ENCODE measurements around the gene ADGRG1.

ADGRG1 gene

DNA sequence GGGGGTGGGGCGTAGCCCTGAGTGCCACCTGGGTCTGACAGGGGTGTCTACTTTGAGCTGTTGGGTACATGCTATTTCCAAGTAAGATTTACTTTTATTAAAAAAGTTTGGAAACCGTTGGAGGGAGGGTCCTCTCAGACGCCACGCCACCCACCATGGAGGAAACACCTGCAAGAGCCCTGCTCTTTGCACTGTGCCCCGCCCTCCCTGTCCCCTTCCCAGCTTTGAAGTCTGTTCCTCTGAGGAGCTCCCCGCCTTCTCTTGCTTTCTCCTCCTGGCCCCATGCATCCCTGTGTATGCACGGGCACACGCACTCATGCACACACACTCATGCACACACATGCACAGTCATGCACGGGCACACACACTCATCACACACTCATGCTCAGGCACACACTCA lies 15.5 kb downstream of the ADGRG1 start:
- H3K9ac ChIP-seq (ENCODE audit: low read depth, low read length, poor library complexity) = peak overlapping the region; percentile 71
- H2AFZ ChIP-seq (ENCODE audit: low read length) = no peak overlapping the region
- WGBS, 2 donors (ENCODE audit: extremely low coverage in 2 of 2, insufficient read length in 2 of 2, insufficient replicate concordance in 1 of 2) = no CpG with 5 or more reads among the region's 9 CpGs
- H3K4me2 ChIP-seq (ENCODE audit: insufficient read depth, low read length, poor library complexity, severe bottlenecking) = no peak overlapping the region
- peaks cover 20 to 36% of the 10 kb centered on the region in 2 donors for H3K4me1 ChIP-seq (ENCODE audit: control insufficient read depth in 2 of 2, insufficient read depth in 1 of 2, low read depth in 1 of 2, low read length in 2 of 2)
- peaks cover 0 to 8% of the 10 kb centered on the region in 2 donors for H3K9me3 ChIP-seq (replicated peaks in 1 of 2; ENCODE audit: control insufficient read depth in 2 of 2, insufficient read depth in 1 of 2, low read depth in 1 of 2, low read length in 2 of 2)
- peak overlapping the region; percentile 99 for H3K14ac ChIP-seq (ENCODE audit: low read length)
- H3K4me3 ChIP-seq (ENCODE audit: low read length in 2 of 2) = peak overlapping the region in 1 of 2 donors; percentile 56
- no peak overlapping the region for H2AK5ac ChIP-seq (ENCODE audit: low read depth, low read length)
- no peak overlapping the region for H4K8ac ChIP-seq (ENCODE audit: low read depth, low read length)
- H3K36me3 ChIP-seq (replicated peaks in 1 of 2; ENCODE audit: control insufficient read depth in 2 of 2, insufficient read depth in 2 of 2, low read length in 2 of 2) = peaks cover 8 to 13% of the 10 kb centered on the region in 2 donors
- no peak overlapping the region for H3K27ac ChIP-seq (replicated peaks; ENCODE audit: low read length)
- no peak for DNase-seq (ENCODE audit: low spot score)
- peaks cover 0 to 5% (median 0%) of the 10 kb centered on the region in 3 experiments for H3K27me3 ChIP-seq (ENCODE audit: control insufficient read depth in 3 of 3, insufficient read depth in 3 of 3, low read depth in 1 of 3, low read length in 3 of 3)
- no peak overlapping the region for H2BK120ac ChIP-seq (ENCODE audit: low read depth, low read length)
- H3K18ac ChIP-seq (ENCODE audit: low read length) = peak overlapping the region; percentile 83
- peak overlapping the region; percentile 90 for H3K4ac ChIP-seq (ENCODE audit: low read length)
- H2BK12ac ChIP-seq (ENCODE audit: low read length) = no peak overlapping the region
- H4K91ac ChIP-seq (ENCODE audit: low read depth, low read length, poor library complexity) = peak overlapping the region; percentile 85
- no peak overlapping the region for H2BK5ac ChIP-seq (ENCODE audit: low read length)
- peak overlapping the region; percentile 98 for H3K23ac ChIP-seq (ENCODE audit: low read depth, low read length, poor library complexity)
- H2BK15ac ChIP-seq (ENCODE audit: low read length) = no peak overlapping the region
- peaks cover 20% of the 10 kb centered on the region for H3K79me1 ChIP-seq (ENCODE audit: low read depth, low read length)

- H2AFZ ChIP-seq (ENCODE audit: low read length) = no peak overlapping the region
Measured at GRCh38 chr16:57644383-57645014, 16.1 kb downstream of the ADGRG1 start.

GRCh38 chr16:57645169-57645568 lies 16.7 kb downstream of the ADGRG1 start:
- WGBS, 2 donors (ENCODE audit: extremely low coverage in 2 of 2, insufficient read length in 2 of 2, insufficient replicate concordance in 1 of 2) = no CpG with 5 or more reads among the region's 10 CpGs
- Histone ChIP-seq H3K9ac (ENCODE audit: low read depth, low read length, poor library complexity) (peak overlapping the region; percentile 71), H3K18ac (ENCODE audit: low read length) (peak overlapping the region; percentile 21), H3K14ac (ENCODE audit: low read length) (no peak overlapping the region), H3K36me3 (replicated peaks in 1 of 2; ENCODE audit: control insufficient read depth in 2 of 2, insufficient read depth in 2 of 2, low read length in 2 of 2) (peaks cover 10 to 16% of the 10 kb centered on the region in 2 donors), H2BK12ac (ENCODE audit: low read length) (no peak overlapping the region), H3K4ac (ENCODE audit: low read length) (peak overlapping the region; percentile 78), H2BK120ac (ENCODE audit: low read depth, low read length) (no peak overlapping the region), H2BK15ac (ENCODE audit: low read length) (no peak overlapping the region), H3K4me1 (ENCODE audit: control insufficient read depth in 2 of 2, insufficient read depth in 1 of 2, low read depth in 1 of 2, low read length in 2 of 2) (peaks cover 9 to 28% of the 10 kb centered on the region in 2 donors), H3K9me3 (replicated peaks in 1 of 2; ENCODE audit: control insufficient read depth in 2 of 2, insufficient read depth in 1 of 2, low read depth in 1 of 2, low read length in 2 of 2) (peaks cover 0 to 8% of the 10 kb centered on the region in 2 donors), H2AFZ (ENCODE audit: low read length) (no peak overlapping the region), H4K91ac (ENCODE audit: low read depth, low read length, poor library complexity) (no peak overlapping the region), H2AK5ac (ENCODE audit: low read depth, low read length) (peak overlapping the region; percentile 19), H2BK5ac (ENCODE audit: low read length) (no peak overlapping the region), H3K27me3 (ENCODE audit: control insufficient read depth in 3 of 3, insufficient read depth in 3 of 3, low read depth in 1 of 3, low read length in 3 of 3) (peaks cover 0 to 5% (median 0%) of the 10 kb centered on the region in 3 experiments), H4K8ac (ENCODE audit: low read depth, low read length) (peak overlapping the region; percentile 99), H3K23ac (ENCODE audit: low read depth, low read length, poor library complexity) (peak overlapping the region; percentile 98), H3K4me3 (ENCODE audit: low read length in 2 of 2) (no peak overlapping the region), H3K27ac (replicated peaks; ENCODE audit: low read length) (no peak overlapping the region), H3K4me2 (ENCODE audit: insufficient read depth, low read length, poor library complexity, severe bottlenecking) (no peak overlapping the region), H3K79me1 (ENCODE audit: low read depth, low read length) (peaks cover 17% of the 10 kb centered on the region)
- no peak for DNase-seq (ENCODE audit: low spot score)

More at GRCh38 chr16:57644383-57645014, 16.1 kb downstream of the ADGRG1 start:
- Histone ChIP-seq H3K14ac (ENCODE audit: low read length) (peak overlapping the region; percentile 99), H3K79me1 (ENCODE audit: low read depth, low read length) (peaks cover 20% of the 10 kb centered on the region), H3K9me3 (replicated peaks in 1 of 2; ENCODE audit: control insufficient read depth in 2 of 2, insufficient read depth in 1 of 2, low read depth in 1 of 2, low read length in 2 of 2) (peaks cover 0 to 8% of the 10 kb centered on the region in 2 donors), H2BK5ac (ENCODE audit: low read length) (no peak overlapping the region), H2BK12ac (ENCODE audit: low read length) (peak overlapping the region; percentile 92), H3K18ac (ENCODE audit: low read length) (peak overlapping the region; percentile 83), H3K4me2 (ENCODE audit: insufficient read depth, low read length, poor library complexity, severe bottlenecking) (no peak overlapping the region), H4K91ac (ENCODE audit: low read depth, low read length, poor library complexity) (peak overlapping the region; percentile 85), H4K8ac (ENCODE audit: low read depth, low read length) (peak overlapping the region; percentile 99), H2BK120ac (ENCODE audit: low read depth, low read length) (no peak overlapping the region), H2BK15ac (ENCODE audit: low read length) (peak overlapping the region; percentile 10), H3K27ac (replicated peaks; ENCODE audit: low read length) (peak overlapping the region; percentile 46), H3K23ac (ENCODE audit: low read depth, low read length, poor library complexity) (peak overlapping the region; percentile 98), H3K4me1 (ENCODE audit: control insufficient read depth in 2 of 2, insufficient read depth in 1 of 2, low read depth in 1 of 2, low read length in 2 of 2) (peaks cover 16 to 35% of the 10 kb centered on the region in 2 donors), H3K27me3 (ENCODE audit: control insufficient read depth in 3 of 3, insufficient read depth in 3 of 3, low read depth in 1 of 3, low read length in 3 of 3) (peaks cover 0 to 5% (median 0%) of the 10 kb centered on the region in 3 experiments), H3K4ac (ENCODE audit: low read length) (peak overlapping the region; percentile 90), H2AK5ac (ENCODE audit: low read depth, low read length) (no peak overlapping the region), H3K9ac (ENCODE audit: low read depth, low read length, poor library complexity) (peak overlapping the region; percentile 71), H3K4me3 (ENCODE audit: low read length in 2 of 2) (peak overlapping the region in 1 of 2 donors; percentile 56), H3K36me3 (replicated peaks in 1 of 2; ENCODE audit: control insufficient read depth in 2 of 2, insufficient read depth in 2 of 2, low read length in 2 of 2) (peaks cover 8 to 13% of the 10 kb centered on the region in 2 donors)
- no CpG with 5 or more reads among the region's 11 CpGs for WGBS, 2 donors (ENCODE audit: extremely low coverage in 2 of 2, insufficient read length in 2 of 2, insufficient replicate concordance in 1 of 2)
- no peak for DNase-seq (ENCODE audit: low spot score)

DNA sequence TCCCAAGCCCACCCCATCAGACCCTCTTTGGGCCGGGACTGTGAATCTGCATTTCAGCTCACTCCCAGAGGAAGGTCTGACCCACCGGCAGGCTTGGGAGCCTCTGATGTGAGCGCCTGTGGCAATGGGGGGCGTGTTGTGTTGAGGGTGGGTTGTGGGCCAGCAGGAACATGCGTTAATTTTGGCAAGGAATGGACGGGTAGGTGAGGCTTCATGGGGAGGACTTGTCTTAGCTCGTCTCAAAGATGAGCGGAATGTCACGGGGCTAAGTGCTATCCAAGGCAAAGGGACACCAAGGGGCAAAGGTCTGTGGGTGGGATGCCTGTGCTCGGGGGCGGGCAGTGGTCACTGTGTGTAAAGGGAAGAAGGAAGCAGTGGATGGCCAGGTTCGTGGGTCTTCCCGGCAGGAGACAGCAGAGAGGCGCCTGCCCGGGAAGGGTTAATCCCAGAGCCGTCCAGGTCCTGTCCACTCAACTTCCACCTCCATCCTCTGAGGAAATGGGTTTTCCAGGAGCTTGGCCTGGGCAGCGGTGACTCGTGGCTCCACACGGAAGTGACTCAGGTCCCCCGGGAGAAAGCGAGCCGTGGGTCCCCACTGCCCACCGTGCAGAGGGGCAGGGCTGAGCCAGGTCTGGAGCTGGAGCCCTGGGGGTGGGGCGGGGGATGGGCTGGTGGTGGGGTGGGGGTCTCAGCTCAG lies 17.4 kb downstream of the ADGRG1 start:
- H3K4ac ChIP-seq (ENCODE audit: low read length) = peak overlapping the region; percentile 78
- H2BK15ac ChIP-seq (ENCODE audit: low read length) = peak overlapping the region; percentile 9
- no peak overlapping the region for H4K91ac ChIP-seq (ENCODE audit: low read depth, low read length, poor library complexity)
- H3K4me3 ChIP-seq (ENCODE audit: low read length in 2 of 2) = no peak overlapping the region
- no peak for DNase-seq (ENCODE audit: low spot score)
- H2BK120ac ChIP-seq (ENCODE audit: low read depth, low read length) = no peak overlapping the region
- H2BK12ac ChIP-seq (ENCODE audit: low read length) = no peak overlapping the region
- peak overlapping the region; percentile 61 for H3K9ac ChIP-seq (ENCODE audit: low read depth, low read length, poor library complexity)
- H2AK5ac ChIP-seq (ENCODE audit: low read depth, low read length) = peak overlapping the region; percentile 37
- peaks cover 13 to 18% of the 10 kb centered on the region in 2 donors for H3K36me3 ChIP-seq (replicated peaks in 1 of 2; ENCODE audit: control insufficient read depth in 2 of 2, insufficient read depth in 2 of 2, low read length in 2 of 2)
- H3K18ac ChIP-seq (ENCODE audit: low read length) = peak overlapping the region; percentile 21
- H3K4me1 ChIP-seq (ENCODE audit: control insufficient read depth in 2 of 2, insufficient read depth in 1 of 2, low read depth in 1 of 2, low read length in 2 of 2) = peaks cover 4 to 21% of the 10 kb centered on the region in 2 donors
- H3K27ac ChIP-seq (replicated peaks; ENCODE audit: low read length) = no peak overlapping the region
- H3K23ac ChIP-seq (ENCODE audit: low read depth, low read length, poor library complexity) = no peak overlapping the region
- H3K9me3 ChIP-seq (replicated peaks in 1 of 2; ENCODE audit: control insufficient read depth in 2 of 2, insufficient read depth in 1 of 2, low read depth in 1 of 2, low read length in 2 of 2) = peaks cover 0 to 8% of the 10 kb centered on the region in 2 donors
- WGBS, 2 donors (ENCODE audit: extremely low coverage in 2 of 2, insufficient read length in 2 of 2, insufficient replicate concordance in 1 of 2) = no CpG with 5 or more reads among the region's 24 CpGs
- no peak overlapping the region for H3K4me2 ChIP-seq (ENCODE audit: insufficient read depth, low read length, poor library complexity, severe bottlenecking)
- H4K8ac ChIP-seq (ENCODE audit: low read depth, low read length) = no peak overlapping the region
- peak overlapping the region; percentile 14 for H3K14ac ChIP-seq (ENCODE audit: low read length)
- H3K27me3 ChIP-seq (ENCODE audit: control insufficient read depth in 3 of 3, insufficient read depth in 3 of 3, low read depth in 1 of 3, low read length in 3 of 3) = peaks cover 0 to 5% (median 0%) of the 10 kb centered on the region in 3 experiments
- peaks cover 13% of the 10 kb centered on the region for H3K79me1 ChIP-seq (ENCODE audit: low read depth, low read length)
- H2AFZ ChIP-seq (ENCODE audit: low read length) = no peak overlapping the region
- no peak overlapping the region for H2BK5ac ChIP-seq (ENCODE audit: low read length)

All from neuronal stem cell (in vitro differentiated cells).